ENCODE results near the gene CD82. TPM values are rescaled to one million over a fixed set of nuclear protein-coding genes. Genes with fewer than 3 reads are reported as not detected.

CD82 gene, protein sequence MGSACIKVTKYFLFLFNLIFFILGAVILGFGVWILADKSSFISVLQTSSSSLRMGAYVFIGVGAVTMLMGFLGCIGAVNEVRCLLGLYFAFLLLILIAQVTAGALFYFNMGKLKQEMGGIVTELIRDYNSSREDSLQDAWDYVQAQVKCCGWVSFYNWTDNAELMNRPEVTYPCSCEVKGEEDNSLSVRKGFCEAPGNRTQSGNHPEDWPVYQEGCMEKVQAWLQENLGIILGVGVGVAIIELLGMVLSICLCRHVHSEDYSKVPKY
- 8.8 and 16.2 TPM in 2 replicates for total RNA-seq (ENCODE audit: low replicate concordance)

GRCh38 chr11:44565211-44565952, at the start of gene CD82:
TSS of gene CD82 (plus strand) at chr11:44565663. CDS start at chr11:44594663, 29,000 bp downstream.
- peak within 1 kb of the TSS; percentile 4 for H2AFZ ChIP-seq (replicated peaks)
- peaks cover 4% of the 10 kb centered on the region for H3F3A ChIP-seq (ENCODE audit: low read depth)
- H3K4me1 ChIP-seq = peaks cover 17% of the 10 kb centered on the region
- Mint-ChIP-seq H3K9me3 (no peaks in the 10 kb centered on the region), H3K4me1 (peaks cover 85% of the 10 kb centered on the region), H3K27me3 (ENCODE audit: insufficient read depth, low read depth) (peaks cover 18% of the 10 kb centered on the region), H3K4me3 (peak within 1 kb of the TSS; percentile 86), H3K27ac (peak within 1 kb of the TSS; percentile 93), H3K36me3 (peaks cover 3% of the 10 kb centered on the region)
- H3K4me2 ChIP-seq = peak within 1 kb of the TSS; percentile 74
- peak within 1 kb of the TSS; percentile 47 for H3K4me3 ChIP-seq
- DNase-seq (ENCODE audit: low spot score) = peak; percentile 100
- TF ChIP-seq CTCF (IDR thresholded peaks at IDR 0.05) (peak; percentile 38), EZH2 (IDR thresholded peaks at IDR 0.05) (no peak)
- no peaks in the 10 kb centered on the region for H4K20me1 ChIP-seq (ENCODE audit: low read depth)
- no peaks in the 10 kb centered on the region for H3K9me3 ChIP-seq (ENCODE audit: low read depth)
- peaks cover 16% of the 10 kb centered on the region for H3K27me3 ChIP-seq
- peak within 1 kb of the TSS; percentile 15 for H3K27ac ChIP-seq
- no peaks in the 10 kb centered on the region for H3K79me2 ChIP-seq (ENCODE audit: low read depth)
- H3K9ac ChIP-seq = no peak within 1 kb of the TSS
- no peaks in the 10 kb centered on the region for H3K36me3 ChIP-seq

DNA sequence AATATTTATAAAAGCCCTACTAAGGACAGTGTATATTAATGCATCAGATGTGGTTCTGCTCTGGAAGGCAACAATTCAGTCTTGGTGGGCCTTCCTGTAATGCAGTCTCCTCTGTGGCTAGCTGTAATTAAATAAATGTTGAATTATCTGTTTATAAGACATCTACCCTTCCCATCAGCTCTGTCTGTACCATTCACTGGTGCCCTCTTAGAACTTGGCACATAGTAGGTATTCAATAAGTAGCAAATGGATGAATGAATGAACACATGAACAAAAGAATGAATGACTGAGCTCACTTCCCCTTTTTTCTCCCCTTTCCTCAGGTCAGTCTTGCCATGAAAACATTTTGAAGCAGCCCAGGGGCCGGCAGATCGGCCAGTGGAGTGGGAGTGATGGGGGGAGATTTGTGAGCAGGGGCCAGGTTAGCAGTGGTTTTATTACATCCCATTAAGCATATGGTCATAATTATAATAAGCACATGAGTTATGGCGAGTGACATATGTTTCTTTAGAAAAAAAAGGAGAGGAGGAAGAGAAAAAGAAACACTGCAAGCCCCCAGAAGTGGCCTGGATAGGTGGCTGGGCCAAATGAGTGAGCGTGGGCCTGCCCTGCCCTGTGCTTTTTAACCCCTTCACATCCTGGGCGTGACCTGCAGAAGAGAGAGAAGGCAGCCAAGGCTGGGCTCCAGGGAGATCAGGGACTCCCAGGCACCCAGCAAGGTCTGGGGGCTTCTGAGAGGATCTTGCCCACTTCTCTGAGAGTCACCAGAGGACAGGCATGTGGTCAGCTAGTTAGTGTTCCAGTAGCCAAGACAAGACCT, 48.6 kb upstream of the CD82 start:
- Histone ChIP-seq H3K4me3 (no peak overlapping the region), H4K20me1 (ENCODE audit: low read depth) (no peaks in the 10 kb centered on the region), H3F3A (ENCODE audit: low read depth) (no peaks in the 10 kb centered on the region), H3K27ac (no peak overlapping the region), H2AFZ (replicated peaks) (no peak overlapping the region), H3K79me2 (ENCODE audit: low read depth) (no peaks in the 10 kb centered on the region), H3K9me3 (ENCODE audit: low read depth) (no peaks in the 10 kb centered on the region), H3K9ac (no peak overlapping the region), H3K36me3 (no peaks in the 10 kb centered on the region), H3K4me2 (no peak overlapping the region), H3K27me3 (no peaks in the 10 kb centered on the region), H3K4me1 (peaks cover 7% of the 10 kb centered on the region)
- Mint-ChIP-seq H3K9me3 (no peaks in the 10 kb centered on the region), H3K4me3 (no peak overlapping the region), H3K36me3 (no peaks in the 10 kb centered on the region), H3K27ac (no peak overlapping the region), H3K27me3 (ENCODE audit: insufficient read depth, low read depth) (peaks cover 12% of the 10 kb centered on the region), H3K4me1 (peaks cover 28% of the 10 kb centered on the region)
- DNase-seq (ENCODE audit: low spot score) = no peak
- TF ChIP-seq CTCF (IDR thresholded peaks at IDR 0.05) (no peak), EZH2 (IDR thresholded peaks at IDR 0.05) (no peak), EZH2phosphoT487 (IDR thresholded peaks at IDR 0.05) (no peak)

DNA sequence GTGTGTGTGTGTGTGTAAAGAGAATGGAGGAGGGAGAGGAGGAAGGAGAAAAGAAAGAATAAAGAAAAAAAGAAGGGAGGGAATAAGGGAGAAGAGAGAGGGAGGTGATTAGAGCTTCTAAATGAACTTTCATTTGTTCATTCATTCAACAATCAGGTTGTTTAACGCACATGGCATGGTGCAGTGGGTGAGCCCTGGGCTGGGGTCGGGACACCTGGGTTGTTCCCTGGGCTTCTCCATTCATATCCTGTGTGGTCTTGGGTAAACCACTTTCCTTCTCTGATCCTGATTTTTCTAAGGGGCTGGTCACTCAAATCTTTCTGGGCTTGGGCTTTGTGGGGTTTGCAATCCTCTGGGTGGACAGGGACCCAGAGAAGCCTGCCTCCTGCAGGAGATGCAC, 47.9 kb upstream of the CD82 start:
- Histone ChIP-seq H3K27ac (no peak overlapping the region), H3K4me3 (no peak overlapping the region), H3K4me1 (peaks cover 7% of the 10 kb centered on the region), H4K20me1 (ENCODE audit: low read depth) (no peaks in the 10 kb centered on the region), H3K9ac (no peak overlapping the region), H3K9me3 (ENCODE audit: low read depth) (no peaks in the 10 kb centered on the region), H3K27me3 (no peaks in the 10 kb centered on the region), H3F3A (ENCODE audit: low read depth) (no peaks in the 10 kb centered on the region), H3K36me3 (no peaks in the 10 kb centered on the region), H2AFZ (replicated peaks) (no peak overlapping the region), H3K79me2 (ENCODE audit: low read depth) (no peaks in the 10 kb centered on the region), H3K4me2 (no peak overlapping the region)
- Mint-ChIP-seq H3K36me3 (no peaks in the 10 kb centered on the region), H3K4me3 (no peak overlapping the region), H3K27ac (no peak overlapping the region), H3K27me3 (ENCODE audit: insufficient read depth, low read depth) (peaks cover 17% of the 10 kb centered on the region), H3K9me3 (no peaks in the 10 kb centered on the region), H3K4me1 (peaks cover 28% of the 10 kb centered on the region)
- DNase-seq (ENCODE audit: low spot score) = no peak
- TF ChIP-seq EZH2phosphoT487 (IDR thresholded peaks at IDR 0.05) (no peak), EZH2 (IDR thresholded peaks at IDR 0.05) (no peak), CTCF (IDR thresholded peaks at IDR 0.05) (no peak)
